Fibroblast of skin of left quadriceps (primary cell): ENCODE measurements around the gene PTAR1.
"Not testable (repeated sequence)": the region's sequence is repeated elsewhere in the genome, so short reads cannot be mapped to it uniquely, and the experiment has no call there.

Experiments used
- DNase-seq, 2 experiments: peaks; one replicate each; pipeline ENCODE4 v3.0.0-alpha.2; 2013; ENCODE audit warnings: low read depth in 2 of 2

Gene PTAR1, protein sequence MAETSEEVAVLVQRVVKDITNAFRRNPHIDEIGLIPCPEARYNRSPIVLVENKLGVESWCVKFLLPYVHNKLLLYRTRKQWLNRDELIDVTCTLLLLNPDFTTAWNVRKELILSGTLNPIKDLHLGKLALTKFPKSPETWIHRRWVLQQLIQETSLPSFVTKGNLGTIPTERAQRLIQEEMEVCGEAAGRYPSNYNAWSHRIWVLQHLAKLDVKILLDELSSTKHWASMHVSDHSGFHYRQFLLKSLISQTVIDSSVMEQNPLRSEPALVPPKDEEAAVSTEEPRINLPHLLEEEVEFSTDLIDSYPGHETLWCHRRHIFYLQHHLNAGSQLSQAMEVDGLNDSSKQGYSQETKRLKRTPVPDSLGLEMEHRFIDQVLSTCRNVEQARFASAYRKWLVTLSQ

DNA sequence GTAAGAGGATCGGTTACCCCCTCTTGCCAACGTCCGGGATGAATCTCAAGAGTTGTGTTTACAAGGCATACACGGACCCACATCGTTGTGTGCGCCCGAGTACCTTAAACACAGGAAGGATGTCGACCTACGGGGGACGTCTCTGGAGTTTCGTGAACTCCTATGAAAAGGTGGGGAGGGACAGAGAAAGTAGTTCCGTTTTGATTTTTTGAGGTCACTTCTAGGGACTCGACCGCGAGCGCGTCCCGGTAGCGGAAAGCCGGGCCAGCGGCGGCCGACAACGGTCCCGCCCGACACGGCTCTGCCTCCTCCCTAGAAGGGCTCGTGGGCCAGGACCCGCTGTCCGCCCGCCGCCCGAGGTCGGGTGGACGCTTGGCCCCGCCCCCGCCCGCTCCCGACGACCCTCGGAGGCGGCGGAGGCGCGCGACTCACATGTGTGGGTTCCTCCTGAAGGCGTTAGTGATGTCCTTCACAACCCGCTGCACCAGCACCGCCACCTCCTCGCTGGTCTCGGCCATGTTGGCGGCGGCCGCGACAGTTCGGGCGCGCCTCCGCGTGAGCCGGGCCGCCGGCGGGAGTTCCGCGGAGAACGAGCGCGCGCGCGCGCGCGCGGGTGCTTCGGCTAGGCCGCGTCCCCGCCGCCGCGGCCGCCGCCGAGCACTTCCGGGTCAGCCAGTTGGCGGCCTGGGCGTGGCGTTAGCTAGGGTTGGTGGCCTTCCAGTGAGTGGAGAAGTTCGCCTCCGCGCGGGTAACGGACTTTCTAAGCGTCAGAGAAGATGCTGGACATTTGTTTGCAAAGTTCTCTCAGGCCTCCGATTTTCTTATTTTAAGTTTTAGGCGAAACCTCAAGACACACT lies at the start of gene PTAR1:
PTAR1 (minus strand) TSS at position 591 of the 857 bp plus-strand sequence; CDS start at position 518, 73 bp downstream.
- peak; percentile 79 to 83 for DNase-seq

DNA sequence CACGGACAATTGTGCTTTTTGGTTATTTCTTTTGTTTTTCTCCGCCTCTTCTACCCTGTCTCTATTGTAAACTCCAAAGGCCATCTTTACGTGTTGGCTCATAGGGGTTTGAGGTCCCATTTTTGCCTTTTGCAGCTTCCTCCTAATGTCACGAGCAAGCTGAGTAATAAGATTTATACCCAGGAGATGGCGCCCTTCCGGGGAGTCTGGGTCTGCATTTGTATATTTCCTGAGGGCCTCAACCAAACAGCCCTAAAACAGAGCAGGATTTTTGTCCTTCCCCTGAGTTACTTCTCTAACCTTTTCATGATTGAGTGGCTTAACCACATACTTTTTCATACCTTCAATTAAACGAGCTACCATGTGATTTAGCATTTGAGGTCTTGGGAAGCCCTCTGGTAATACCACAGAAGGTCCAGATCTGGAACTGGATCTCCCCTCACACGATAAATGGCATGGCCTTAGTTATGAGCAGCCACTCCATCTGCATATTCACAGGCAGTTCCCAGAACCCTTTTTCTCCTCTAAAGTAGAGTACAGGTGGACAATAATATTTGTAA lies 49.6 kb upstream of the PTAR1 start:
- DNase-seq = no peak

GRCh38 chr9:69806627-69807026 lies 46.8 kb upstream of the PTAR1 start:
- DNase-seq = no peak

DNA sequence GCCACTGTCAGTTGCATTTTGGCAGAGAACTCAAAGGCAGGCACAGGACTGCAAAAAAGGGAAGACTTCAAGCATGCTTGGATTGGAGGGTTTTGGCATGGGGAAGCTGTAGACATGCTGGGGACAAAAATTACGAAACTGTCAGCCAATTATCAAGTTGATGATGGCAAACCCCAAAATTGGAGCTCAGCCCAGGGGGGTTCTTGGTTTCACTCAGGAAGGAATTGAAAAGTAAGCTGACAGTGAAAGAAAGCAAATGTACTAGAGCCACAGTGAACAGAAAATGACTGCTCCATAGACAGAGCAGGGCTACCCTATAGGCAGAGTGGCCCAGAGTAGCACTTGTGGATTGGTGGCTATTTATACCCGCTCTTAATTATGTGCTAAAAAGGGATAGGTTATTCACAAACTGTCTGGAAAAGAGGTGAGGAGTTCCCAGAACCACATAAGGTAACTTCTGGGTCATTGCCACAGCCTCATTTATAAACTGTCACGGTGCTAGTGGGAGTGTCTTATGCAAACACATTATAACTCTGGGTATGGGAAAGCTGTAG lies 46.2 kb upstream of the PTAR1 start:
- DNase-seq = no peak

DNA sequence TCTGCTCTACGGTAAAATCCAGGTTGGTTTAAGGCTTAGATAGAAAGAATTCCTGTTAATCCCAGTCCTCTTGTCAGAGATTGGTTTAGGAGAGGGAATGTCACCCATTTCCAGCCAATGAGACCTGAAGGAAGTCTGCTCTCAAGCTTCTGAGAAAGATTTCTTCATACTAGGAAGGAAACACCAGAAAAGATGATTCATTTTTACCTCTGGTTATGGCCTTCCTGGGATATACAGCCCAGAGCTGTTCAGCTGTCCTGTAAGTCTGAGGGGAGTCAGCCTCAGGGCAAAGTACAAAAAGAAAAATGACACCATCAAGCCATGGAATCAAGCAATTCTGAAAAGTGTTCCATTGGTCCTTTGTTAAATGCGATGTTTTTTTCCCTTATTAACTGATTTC lies 42.2 kb upstream of the PTAR1 start:
- no peak for DNase-seq

- not testable (repeated sequence) for DNase-seq
Measured at GRCh38 chr9:69800027-69800426, 40.2 kb upstream of the PTAR1 start.

DNA sequence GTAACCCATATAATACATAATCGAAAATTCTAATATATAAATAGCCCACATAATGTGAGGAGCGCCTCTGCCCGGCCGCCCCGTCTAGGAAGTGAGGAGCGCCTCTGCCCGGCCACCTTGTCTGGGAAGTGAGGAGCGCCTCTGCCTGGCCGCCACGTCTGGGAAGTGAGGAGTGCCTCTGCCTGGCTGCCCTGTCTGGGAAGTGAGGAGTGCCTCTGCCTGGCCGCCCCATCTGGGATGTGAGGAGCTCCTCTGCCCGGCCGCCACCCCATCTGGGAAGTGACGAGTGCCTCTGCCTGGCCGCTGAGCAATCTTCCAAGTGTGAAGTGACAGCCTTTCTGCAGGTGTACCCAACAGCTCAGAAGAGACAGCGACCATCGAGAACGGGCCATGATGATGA lies 39.7 kb upstream of the PTAR1 start:
- not testable (repeated sequence) for DNase-seq

- DNase-seq = no peak
Measured at GRCh38 chr9:69798744-69799143, 38.9 kb upstream of the PTAR1 start.

DNA sequence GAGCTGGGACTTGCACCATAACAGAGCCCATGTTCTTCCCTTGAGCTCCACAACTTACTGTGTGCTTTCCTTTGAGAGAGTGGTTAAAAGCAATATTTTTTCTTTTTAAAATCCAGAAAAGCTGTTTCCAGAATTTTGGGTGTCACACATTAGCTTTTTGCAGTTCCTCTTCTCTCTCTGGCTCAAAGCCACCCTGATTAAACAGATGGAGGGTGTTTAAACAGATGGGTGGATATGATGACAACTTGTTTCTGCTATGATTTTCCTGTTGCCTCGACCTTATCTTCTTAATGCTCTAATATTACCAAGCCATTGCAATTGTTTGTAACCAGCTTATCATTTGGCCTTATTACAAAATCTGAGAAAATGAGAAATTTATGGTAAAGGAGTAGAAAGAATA lies 37.9 kb upstream of the PTAR1 start:
- no peak for DNase-seq

GRCh38 chr9:69794356-69794755 lies 34.5 kb upstream of the PTAR1 start:
- DNase-seq = no peak

DNA sequence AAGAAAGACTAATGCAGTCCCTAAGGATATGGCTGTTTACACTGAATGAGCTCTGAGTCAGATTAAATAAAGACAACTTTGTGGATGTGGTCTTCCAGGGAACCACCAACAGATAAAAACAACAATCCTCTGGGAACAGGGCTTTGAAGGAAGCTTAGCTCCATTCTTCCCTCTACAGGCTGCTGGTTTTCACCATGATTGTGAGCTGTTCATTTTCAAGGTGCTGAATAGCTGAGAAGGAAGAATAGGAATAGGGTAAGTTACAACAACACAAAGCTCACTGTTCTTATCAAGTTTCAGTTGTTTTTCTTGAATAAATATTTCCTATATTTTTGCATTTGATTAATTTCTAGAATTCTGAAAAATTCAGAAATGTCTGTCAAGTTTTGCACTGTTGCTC lies 25.9 kb upstream of the PTAR1 start:
- DNase-seq = no peak

DNA sequence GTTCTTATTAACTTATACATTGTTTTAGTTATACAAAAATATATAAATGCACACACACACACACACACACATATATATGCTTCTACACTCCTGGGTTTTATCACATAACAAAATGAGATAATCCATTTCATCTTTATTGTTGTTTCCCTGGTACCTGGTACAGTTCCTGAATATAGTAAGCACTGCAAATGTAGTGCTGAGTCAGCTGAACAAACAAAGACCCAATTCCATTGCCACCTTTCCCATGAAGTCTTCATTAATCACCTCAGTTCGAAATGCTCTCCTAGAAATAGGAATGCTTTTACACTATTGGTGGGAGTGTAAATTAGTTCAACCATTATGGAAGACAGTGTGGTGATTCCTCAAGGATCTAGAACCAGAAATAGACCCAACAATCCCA lies 13.4 kb upstream of the PTAR1 start:
- DNase-seq = no peak

DNA sequence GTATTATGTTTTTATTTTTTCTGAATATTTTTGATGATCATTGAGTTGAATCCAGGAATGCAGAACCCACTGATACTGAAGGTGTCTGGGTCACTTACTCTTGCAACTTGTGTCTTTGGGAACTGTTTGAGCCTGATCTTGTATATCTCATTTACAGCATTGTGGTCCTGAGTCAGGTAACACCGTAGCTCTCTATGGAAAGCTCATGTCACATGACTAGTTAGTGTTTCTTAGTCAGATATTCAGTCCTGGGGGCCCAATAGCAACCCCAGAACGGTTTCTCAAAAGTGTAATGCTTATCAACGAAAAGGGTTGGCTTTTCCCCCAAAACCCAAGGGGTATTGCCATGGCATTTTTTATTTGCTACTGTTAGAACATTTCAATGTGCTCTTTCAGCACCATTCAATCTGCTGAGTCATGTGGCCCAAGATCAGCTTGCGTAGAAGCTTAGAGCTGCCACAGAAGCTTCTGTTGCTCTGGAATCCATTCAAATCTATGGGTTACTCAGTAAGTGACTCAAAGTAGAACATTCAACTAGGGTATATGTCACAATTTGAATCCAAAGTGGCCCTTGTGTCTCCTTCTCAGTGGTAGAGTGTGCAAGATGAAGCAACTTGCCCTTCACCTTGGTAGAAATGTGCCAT lies 12.1 kb upstream of the PTAR1 start:
- DNase-seq = no peak

DNA sequence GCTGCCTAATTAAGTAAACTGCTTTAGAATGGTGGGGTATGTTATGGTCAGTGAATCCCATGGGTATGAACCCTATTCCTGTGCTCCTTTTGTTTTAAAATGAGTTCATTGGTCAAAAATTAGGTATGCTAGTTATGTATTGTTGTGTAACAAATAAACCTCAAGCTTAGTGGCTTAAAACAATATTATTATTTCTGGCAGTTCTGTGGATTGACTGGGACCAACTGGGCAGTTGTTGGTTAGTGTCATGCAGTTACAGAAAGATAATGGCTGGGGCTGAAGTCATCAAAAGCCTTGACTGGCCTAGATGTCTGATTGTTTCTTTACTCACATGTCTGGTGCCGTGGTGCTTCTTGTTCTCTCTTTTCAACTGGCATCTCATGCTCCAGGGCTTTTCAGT lies 8.9 kb upstream of the PTAR1 start:
- DNase-seq = no peak

- no peak for DNase-seq
Measured at GRCh38 chr9:69768101-69768500, 8.3 kb upstream of the PTAR1 start.

- DNase-seq = not testable (repeated sequence)
Measured at GRCh38 chr9:69763862-69764261, 4.1 kb upstream of the PTAR1 start.

- DNase-seq = no peak
Measured at GRCh38 chr9:69762527-69762926, 2.7 kb upstream of the PTAR1 start.

GRCh38 chr9:69760278-69760610 lies 433 bp upstream of the PTAR1 start:
- no peak for DNase-seq

GRCh38 chr9:69759021-69759420 lies 790 bp downstream of the PTAR1 start:
- DNase-seq = no peak

DNA sequence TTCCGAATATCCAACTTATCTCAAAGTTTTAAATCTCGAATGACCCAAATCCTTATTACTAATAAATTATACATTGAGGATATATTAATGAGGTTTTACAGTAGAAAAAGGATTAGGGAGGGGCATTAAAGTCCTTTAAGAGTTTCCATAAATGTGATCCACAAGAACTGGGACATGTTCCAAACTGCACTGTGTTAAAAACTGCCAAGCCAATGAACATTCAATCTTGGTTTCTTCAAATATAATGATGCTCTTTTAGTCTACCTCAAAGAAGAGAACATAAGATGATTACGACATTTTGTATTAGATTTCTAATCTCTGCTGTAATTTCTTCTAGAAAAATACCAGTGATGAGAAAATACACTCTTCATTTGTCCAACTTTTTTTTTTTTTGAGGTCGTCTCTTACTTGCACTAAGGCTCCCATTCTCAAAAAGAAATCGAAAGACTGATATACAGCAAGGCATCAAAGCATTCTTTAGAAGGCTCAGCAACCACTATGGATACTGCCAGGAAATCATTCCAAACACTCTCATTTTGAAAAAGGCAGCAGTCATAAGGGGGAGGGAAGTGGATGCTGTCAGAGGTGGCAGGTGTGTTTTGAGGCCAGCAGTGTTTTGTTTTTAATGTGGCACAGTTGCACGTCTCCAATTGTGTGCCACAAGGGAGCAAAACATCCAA lies 1.7 kb downstream of the PTAR1 start:
- no peak for DNase-seq

DNA sequence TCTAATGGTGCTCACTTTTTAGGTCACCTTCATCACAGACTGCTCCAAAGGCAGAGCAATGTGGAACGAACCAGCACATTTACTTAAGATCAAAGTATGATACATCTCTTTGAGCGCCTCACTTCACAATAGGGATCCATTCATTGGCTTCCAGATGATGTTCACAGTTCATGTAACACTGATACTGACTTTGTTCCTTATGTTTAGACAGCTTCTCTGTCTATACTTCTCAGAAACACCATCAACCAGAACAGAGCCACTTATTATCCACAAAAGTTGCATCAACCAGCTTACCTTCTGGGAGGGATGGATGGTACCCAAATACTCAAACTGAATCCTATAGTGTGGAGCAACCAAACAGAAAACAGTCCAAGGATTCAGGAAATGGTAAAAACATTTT lies 4.6 kb downstream of the PTAR1 start:
- no peak for DNase-seq
